Stimulated activated CD8-positive, alpha-beta memory T cell treated with anti-CD3 and anti-CD28 coated beads, Interleukin-7, amount 100 ng/mL, for 48 hours (primary cell): ENCODE results near the gene SAE1.
A peak's percentile ranks its signal among the peaks of the same experiment; 100 is the strongest.

Experiments
- DNase-seq, 2 donors: peaks; one replicate each; pipeline ENCODE4 v3.0.0-alpha.2; 2020; ENCODE audit warnings: low read depth in 1 of 2; ENCODE audit errors: extremely low read depth in 1 of 2

SAE1 gene

GRCh38 chr19:47105874-47106273 is 24.8 kb upstream of the SAE1 start:
- DNase-seq: no peak

DNA sequence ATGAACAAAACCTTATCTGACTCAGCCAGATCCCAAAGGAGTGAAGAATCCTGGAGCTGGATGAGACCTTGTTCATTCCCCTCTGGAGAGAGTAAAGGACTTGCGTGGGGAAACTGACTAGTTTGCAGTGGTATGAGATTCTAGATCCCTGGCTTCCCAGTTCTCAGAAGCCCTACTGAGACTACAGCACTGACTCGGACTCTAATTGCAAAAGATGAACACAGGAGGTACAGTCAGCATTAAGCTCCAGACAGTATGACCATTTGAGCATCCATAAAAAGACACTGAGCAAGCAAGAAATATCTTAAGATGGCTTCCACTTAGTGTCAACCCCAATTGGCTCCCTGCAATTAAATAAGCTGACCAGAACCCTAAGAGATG is 23.8 kb upstream of the SAE1 start:
- DNase-seq: no peak

DNA sequence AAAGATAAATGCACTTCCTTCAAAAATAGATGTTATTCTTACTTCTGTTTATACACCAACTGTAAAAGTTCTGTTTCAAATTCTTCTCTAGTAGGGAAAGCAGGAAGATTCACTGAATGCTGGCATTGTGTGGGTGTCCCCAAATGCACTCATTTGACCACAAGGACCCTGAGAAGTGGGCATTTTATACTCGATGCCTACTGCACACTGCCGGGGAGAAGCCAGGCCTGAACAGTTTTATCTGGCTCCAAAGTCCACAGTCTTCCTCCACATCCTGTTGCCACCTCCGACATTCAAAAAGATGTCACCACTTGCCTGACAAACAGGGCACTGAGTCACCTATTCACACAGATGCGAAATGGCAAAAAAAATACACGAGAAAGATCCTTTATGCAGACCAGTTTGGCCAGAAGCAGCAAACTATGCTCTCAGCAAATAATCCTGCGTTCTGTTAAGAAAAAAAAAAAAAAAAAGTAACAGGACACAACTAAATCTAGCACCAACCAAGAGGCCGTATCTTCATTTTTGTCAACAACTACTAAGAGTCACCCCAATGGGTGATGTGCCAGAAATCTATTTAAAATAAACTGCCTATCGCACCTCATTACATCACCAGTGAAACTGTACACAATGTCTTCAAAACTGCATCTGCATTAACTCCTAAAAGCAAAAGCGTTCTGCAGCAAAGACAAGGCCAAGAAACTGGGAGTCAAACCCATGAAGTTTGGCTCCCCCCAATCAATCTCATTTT is 23.3 kb upstream of the SAE1 start:
- peak in 1 of 2 donors; percentile 32 for DNase-seq

DNA sequence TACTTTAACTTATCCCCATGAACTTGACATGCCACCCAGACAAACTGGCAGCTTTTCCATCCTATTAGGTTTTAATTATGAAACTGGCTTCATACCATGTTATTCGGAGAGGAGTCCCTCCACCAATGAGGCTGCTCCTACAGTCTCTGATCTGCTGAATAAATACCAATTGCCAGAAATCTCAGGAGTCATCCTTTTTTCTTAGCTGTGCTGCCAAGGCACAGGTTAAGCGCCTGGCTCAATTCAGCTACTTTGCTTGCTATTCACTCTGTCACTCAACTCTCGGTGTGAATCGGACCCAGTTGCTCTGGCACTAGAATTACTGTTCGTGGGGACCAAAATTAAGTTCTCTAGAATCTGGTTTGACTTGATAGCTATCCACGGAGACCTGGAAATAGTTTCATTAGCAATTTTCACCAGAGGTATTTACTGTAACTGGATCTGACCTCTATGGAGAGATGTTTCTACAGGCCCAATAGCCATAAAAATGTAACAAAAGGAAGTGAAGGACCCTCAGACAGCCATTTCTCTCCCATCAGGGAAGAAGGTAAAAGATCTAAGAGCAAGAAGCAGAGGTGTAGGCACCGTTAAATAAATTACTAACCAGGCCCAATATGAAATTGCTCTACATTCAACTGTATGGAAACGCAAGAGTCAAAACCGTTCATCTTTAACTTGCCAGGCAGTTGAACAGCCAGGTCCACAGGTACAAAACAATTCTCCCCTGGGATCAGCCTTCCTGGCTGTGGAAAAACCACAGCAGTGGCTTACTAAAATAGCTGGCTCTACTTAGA is 22.5 kb upstream of the SAE1 start:
- DNase-seq: no peak

DNA sequence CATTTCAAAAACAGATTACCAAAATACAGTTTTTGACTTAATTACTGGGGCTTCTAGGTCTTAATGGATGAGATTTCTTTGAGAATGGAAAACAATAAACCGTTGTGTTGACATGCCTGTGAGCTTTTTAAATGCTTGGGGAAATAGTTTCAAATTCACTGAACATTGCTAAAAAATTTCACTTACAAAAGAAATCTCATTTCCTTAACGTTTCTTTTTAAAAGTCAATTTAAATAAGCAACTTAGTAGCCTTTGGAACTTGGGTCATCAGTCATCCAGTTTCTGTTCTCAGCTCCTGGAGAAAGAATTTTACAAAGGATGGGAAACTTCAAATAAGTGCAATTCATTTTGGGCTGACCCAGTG is 21.5 kb upstream of the SAE1 start:
- no peak for DNase-seq

DNA sequence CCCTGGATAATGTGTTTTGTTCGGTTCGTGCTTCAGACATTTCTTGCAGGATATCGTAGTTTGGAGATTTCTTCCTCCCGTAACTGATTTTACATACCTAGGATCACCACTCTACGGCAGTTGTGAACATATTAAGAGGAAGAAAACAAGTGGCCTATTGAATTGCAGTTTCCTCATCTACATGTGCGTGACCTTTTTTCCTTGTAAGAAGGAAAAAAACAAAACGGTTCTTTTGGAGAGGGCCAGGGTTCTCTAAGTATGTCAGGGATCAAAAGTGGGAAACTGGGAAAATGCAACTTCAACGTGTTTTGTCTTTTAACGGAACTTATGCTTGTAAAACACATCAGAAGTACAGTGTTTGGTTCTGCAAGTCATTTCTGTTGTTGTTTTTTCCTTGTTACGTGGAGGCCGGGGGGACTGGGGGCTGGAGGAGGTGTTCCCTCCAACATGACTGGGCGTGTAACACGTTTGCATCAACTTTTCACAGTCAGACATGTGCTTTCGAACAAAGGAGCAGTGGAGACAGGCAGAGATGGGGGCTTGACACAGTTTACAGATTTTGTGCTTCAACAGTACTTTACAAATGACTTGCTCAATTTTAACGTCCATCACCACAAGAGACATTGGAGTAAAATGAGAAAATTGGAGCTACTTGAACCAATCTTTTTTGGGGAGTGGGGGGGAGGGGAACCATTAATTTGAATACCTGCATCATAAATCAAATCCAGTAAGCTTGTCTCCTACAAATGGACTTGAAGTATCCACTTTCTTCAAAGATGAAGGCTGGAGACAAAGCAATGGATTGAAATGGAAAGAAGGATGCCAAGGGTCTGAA is 20.9 kb upstream of the SAE1 start:
- DNase-seq: peak in 1 of 2 donors; percentile 60

GRCh38 chr19:47110521-47111005 is 20.1 kb upstream of the SAE1 start:
- DNase-seq: no peak

DNA sequence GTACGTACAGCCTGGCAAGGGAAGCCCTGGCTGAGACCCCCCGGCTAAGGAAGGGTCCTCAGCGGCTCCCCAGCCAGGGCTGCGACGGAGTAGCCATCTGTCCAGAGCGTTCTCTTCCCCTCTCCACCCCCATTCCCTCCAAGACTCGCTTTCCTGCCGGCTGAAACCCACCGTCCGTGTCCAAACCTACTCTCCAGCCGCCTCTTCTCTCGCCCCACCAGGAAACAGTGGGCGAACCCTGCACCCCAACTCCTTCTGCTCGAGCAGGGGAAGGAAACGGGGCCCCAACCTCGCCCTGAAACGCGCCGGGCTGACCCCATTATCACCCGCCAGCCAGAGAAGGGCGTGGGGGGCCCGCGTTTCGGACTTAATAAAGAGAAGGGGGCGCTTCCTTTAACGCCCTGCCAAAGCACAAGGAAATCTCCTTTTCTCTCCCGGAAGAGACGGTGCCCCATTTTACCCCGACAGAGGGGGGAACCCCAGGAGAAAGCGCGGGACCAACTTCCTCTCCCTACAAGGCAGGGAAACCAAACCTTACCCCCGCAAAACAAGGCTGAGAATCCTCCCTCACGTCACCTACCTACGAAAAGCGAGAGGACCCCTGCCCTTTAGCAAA is 19.5 kb upstream of the SAE1 start:
- DNase-seq: no peak

DNA sequence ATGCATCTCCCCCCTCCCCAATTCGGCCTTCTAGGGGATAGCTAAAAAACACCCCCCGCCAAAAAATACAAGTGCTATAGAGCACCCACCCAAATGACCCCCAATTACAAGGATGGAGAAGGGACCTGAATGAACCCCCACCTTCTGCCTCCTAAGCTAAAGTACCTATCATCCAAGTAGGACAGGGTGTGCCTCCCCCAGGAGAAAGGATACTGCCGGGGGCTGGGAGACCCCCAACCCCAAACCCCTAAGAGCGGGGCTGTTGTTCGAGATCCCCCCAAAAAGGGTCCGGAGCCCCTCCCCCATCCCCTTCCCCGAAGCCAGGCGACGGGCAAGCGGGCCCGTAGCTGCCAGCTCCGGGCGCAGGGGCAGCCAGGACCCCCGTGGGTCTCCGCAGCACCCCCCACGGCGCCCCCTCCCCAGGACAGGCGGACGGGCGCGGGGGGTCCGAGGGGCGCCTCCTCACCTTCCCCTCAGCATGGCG is 18.9 kb upstream of the SAE1 start:
- DNase-seq: no peak

GRCh38 chr19:47112166-47112996 is 18.3 kb upstream of the SAE1 start:
- peak; percentile 68 to 86 for DNase-seq

GRCh38 chr19:47112997-47113849 is 17.4 kb upstream of the SAE1 start, which contains the start of gene ZC3H4:
Gene ZC3H4, minus strand, starts transcription at chr19:47113776. Its CDS starts 1,192 bp downstream, at chr19:47112584.
- DNase-seq: peak; percentile 97 to 99

GRCh38 chr19:47113850-47114651 is 16.6 kb upstream of the SAE1 start:
- DNase-seq: no peak

DNA sequence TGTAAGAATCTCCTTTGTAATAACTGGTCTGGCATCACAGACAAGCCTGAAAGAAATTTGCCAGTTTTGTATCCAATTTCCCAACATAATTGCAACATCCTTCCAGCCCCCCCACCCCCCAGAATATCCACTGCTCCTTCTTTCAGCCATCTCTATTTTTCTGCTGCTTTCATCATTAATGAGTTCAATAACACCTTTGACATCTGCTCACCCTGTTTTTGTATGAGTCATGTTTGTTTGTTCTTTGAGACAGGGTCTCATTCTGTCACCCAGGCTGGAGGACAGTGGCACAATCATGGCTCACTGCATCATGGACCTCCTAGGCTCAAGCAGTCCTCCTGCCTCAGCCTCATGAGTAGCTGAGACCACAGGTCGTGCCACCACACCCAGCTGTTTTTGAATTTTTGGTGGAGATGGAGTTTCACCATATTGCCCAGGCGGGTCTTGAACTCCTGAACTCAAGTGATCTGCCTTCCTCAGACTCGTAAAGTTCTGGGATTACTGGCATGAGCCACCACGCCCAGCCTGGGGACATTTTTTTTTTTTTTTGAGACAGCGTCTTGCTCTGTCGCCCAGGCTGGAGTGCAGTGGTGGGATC is 10.1 kb upstream of the SAE1 start:
- DNase-seq: no peak

DNA sequence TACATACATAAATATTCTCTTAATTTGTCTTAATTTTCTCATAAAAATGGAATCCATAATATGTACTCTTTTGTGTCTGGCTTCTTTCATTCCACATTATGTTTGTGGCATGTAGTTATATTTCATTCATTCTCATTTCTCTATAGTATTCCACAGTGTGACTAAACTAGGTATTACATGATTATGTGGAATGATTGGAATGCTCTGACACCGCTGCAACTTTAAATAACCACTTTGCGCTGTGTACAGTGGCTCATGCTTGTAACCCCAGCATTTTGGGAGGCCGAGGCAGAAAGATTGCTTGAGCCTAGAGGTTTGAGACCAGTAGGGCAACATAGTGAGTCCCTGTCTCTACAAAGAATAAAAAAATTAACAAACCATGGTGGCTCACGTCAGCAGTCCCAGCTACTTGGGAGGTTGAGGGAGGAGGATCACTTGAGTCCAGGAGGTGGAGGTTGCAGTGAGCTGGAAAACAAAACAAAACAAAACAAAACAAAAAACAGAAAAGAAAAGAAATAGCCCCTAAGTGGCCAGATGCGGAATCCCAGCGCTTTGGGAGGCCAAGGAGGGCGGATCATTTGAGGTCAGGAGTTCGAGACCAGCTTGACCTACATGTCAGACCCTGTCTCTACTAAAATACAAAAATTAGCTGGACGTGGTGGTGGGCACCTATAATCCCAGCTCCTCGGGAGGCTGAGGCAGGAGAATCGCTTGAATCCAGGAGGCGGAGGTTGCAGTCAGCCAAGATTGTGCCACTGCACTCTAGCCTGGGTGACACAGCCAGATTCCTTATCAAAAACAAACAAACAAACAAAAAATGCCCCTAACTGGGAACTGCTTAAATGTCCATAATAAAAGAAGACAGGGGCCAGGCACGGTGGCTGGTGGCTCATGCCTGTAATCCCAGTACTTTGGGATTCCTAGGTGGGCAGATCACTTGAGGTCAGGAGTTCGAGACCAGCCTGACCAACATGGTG is 8.0 kb upstream of the SAE1 start:
- DNase-seq: no peak

- no peak for DNase-seq
Observed at GRCh38 chr19:47123406-47123805, 7.2 kb upstream of the SAE1 start.

DNA sequence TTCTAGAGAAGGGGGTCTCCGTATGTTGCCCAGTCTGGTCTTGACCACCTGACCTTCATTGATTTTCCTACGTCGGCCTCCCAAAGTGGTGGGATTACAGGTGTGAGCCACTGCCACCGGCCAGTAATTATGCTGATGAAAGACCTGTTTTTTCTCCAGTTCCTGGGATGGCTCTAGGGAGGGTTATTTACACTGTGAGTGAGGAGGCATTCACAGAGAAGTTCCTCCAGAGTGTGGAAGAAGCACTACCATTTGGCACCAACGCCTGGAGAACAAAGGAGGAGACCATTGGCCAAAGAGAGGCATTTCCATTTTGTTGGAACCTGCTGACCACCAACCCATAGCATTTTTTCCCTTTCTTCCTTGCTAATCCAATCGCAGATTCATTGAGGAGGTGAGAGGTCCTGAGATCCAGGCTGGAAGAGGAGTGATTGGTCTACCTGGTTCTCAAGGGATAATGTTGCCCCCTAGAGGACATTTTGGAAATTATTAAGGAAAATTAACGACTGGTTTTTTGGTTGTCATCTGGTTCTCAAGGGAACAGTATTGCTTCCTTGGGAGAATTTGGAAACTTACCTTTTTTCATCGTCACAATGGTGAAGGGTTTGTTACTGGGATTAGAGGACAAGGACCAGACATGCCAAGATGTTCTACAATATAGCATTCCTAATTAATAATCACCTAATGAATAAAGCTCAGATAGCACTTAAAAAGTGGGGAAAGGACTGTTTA is 5.5 kb upstream of the SAE1 start:
- DNase-seq: no peak
